ENCODE data around the gene AMD1.

The AMD1 gene

DNA sequence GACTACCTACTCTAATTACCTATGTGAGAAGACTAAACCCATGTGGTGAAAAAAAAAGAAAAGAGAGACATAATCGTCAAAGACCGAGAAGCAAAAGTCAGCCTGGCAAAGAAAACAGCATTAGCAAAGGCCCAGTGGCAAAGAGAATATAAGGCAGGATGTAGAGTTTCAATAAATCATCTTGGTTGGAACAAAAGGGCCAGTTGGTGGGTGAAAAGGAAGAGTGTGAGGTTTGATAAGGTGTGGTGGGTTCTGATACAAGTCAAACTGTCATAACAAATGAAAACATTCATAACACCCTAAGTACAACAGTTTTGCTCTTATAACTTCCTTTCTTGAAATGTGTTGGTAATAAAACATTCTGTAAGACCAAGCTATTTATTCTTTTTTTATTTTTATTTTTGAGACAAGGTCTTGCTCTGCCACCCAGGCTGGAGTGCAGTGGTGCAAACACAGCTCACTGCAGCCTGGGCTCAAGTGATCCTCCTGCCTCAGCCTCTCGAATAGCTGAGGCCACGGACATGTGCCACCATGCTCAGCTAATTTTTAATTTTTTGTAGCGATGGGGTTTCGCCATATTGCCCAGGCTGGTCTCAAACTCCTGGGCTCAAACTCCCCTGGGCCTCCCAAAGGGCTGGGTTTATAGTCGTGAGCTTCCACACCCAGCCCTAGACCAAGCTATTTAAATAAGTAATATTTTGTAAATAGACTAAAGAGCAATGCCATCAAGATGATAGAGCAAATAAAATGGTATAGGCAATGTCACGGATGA, 65.0 kb downstream of the AMD1 start:
- peak; percentile 71 for DNase-seq

DNA sequence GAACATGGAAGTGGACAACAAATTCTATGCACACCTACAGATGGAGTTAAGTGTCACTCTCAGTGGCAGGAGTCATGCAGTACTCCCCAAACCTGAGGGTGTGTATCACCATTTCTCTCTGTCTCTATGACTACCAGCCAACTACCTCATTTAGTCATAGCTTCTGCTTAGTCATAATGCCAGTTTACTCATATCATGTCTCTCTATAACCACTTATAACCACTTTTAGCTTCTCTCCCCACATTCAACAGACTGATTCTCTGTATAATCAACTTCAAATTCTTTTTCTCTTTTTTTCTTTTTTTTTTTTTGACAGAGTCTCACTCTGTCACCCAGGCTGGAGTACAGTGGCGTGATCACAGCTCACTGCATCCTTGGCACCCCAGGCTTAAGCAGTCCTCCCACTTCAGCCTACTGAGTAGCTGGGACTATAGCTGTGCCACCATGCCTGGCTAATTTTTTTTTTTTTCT, 70.1 kb downstream of the AMD1 start:
- DNase-seq: peak; percentile 59

Measured in GDM1 (cell line).